Panc1 (cell line): ENCODE data around the gene CORO7.

ENCODE experiments used
- CTCF ChIP-seq: fragments of 450-650 bp; IDR thresholded peaks from 2 replicates; pipeline ENCODE4 v1.5.1; 2017; ENCODE audit warnings: mild to moderate bottlenecking
- POLR2AphosphoS5 ChIP-seq: IDR thresholded peaks from 2 replicates; pipeline ENCODE4 v1.6.1; 2012; ENCODE audit warnings: mild to moderate bottlenecking, low read depth, low read length, moderate library complexity
- SIN3A ChIP-seq: IDR thresholded peaks from 2 replicates; pipeline ENCODE4 v1.6.1; 2012; ENCODE audit warnings: low read depth, mild to moderate bottlenecking, low read length, moderate library complexity, borderline replicate concordance; ENCODE audit not compliant: insufficient read depth
- TCF7L2 ChIP-seq: IDR thresholded peaks from 2 replicates; pipeline ENCODE4 v1.6.1; 2011; ENCODE audit warnings: mild to moderate bottlenecking, low read depth, low read length, inconsistent platforms
- TF ChIP-seq, protein P1 (sequence below), 2 experiments: IDR thresholded peaks; 2 replicates each; pipeline ENCODE4 v1.6.1; 2011 to 2012; ENCODE audit warnings: low read depth in 2 of 2, control low read depth in 1 of 2, low read length in 1 of 2, mild to moderate bottlenecking in 1 of 2, moderate library complexity in 1 of 2; ENCODE audit not compliant: insufficient read depth in 1 of 2

DNA sequence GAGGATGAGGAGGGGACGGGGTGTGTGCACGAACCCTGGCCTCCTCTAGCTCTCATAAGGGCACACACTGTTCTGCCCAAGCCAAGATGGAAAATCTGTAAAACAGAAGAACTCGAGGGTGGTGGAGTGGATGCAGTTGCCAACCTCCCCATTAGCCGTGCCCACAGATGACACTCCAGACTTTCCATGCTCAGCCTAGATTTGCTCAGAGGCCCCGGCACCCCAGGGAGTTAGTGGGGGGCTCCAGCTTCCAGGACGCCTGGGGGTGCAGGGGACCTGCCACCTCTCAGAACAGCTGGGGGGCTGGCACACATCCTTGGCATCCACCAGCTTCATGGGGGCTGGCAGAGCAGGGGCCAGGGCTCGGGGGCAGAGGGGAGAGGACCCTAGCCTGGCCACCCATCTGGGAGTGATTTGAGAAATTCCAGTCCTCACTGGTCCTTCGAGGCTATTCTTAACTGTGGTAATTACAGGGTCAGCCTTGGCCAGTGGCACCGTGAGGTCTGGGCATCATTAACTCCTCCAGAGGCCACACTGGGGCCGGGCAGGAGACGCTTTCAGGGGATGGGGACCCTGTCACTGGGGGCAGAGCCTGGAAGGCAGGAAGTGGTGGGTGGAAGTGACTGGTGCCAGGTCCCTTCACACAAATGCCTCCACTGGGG, 30.5 kb downstream of the CORO7 start:
- TF ChIP-seq CTCF = no peak
- TF ChIP-seq SIN3A = peak; percentile 10; the same call in 1 of the 2 replicates
- TF ChIP-seq, protein P1, sequence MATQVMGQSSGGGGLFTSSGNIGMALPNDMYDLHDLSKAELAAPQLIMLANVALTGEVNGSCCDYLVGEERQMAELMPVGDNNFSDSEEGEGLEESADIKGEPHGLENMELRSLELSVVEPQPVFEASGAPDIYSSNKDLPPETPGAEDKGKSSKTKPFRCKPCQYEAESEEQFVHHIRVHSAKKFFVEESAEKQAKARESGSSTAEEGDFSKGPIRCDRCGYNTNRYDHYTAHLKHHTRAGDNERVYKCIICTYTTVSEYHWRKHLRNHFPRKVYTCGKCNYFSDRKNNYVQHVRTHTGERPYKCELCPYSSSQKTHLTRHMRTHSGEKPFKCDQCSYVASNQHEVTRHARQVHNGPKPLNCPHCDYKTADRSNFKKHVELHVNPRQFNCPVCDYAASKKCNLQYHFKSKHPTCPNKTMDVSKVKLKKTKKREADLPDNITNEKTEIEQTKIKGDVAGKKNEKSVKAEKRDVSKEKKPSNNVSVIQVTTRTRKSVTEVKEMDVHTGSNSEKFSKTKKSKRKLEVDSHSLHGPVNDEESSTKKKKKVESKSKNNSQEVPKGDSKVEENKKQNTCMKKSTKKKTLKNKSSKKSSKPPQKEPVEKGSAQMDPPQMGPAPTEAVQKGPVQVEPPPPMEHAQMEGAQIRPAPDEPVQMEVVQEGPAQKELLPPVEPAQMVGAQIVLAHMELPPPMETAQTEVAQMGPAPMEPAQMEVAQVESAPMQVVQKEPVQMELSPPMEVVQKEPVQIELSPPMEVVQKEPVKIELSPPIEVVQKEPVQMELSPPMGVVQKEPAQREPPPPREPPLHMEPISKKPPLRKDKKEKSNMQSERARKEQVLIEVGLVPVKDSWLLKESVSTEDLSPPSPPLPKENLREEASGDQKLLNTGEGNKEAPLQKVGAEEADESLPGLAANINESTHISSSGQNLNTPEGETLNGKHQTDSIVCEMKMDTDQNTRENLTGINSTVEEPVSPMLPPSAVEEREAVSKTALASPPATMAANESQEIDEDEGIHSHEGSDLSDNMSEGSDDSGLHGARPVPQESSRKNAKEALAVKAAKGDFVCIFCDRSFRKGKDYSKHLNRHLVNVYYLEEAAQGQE (IDR thresholded peaks at IDR 0.05; ENCODE audit: insufficient read depth in 1 of 2, low read depth in 2 of 2, low read length in 1 of 2) = no peak
- no peak for TF ChIP-seq POLR2AphosphoS5
- no peak for TF ChIP-seq TCF7L2
